SJCRH30 (cell line): ENCODE measurements around the gene SESTD1. TPM values are rescaled to one million over a fixed set of nuclear protein-coding genes. Genes with fewer than 3 reads are reported as not detected.
A peak's percentile ranks its signal among the peaks of the same experiment; 100 is the strongest.

Source experiments
- DNase-seq, 2 experiments: peaks; one replicate each; pipeline ENCODE4 v3.0.0-alpha.2; 2015 to 2020
- H3K27ac ChIP-seq: fragments of 250-450 bp; sonication (Bioruptor Pico); 2 replicates; pipeline ENCODE4 v1.5.1; 2020; ENCODE audit warnings: mild to moderate bottlenecking, moderate library complexity
- H3K27me3 ChIP-seq: fragments of 250-450 bp; sonication (Bioruptor Pico); 2 replicates; pipeline ENCODE4 v1.5.1; 2020; ENCODE audit warnings: mild to moderate bottlenecking, moderate library complexity
- H3K36me3 ChIP-seq: fragments of 250-450 bp; sonication (Bioruptor Pico); 2 replicates; pipeline ENCODE4 v1.5.1; 2020; ENCODE audit warnings: mild to moderate bottlenecking, moderate library complexity
- H3K4me1 ChIP-seq: fragments of 250-450 bp; sonication (Bioruptor Pico); 2 replicates; pipeline ENCODE4 v1.5.1; 2020; ENCODE audit warnings: mild to moderate bottlenecking, moderate library complexity
- H3K4me3 ChIP-seq: fragments of 250-450 bp; sonication (Bioruptor Pico); 2 replicates; pipeline ENCODE4 v1.5.1; 2020; ENCODE audit warnings: mild to moderate bottlenecking, moderate library complexity
- H3K9me3 ChIP-seq: fragments of 250-450 bp; sonication (Bioruptor Pico); replicated peaks from 2 replicates; pipeline ENCODE4 v1.5.1; 2020; ENCODE audit warnings: mild to moderate bottlenecking, moderate library complexity
- total RNA-seq: library from RNA; depleted of rRNA; stranded (reverse); fragments of >200 nt; shearing (Covaris generic); gene quantifications from 2 replicates; pipeline ENCODE4 v1.2.3, GENCODE V29; 2014

The SESTD1 gene
- total RNA-seq, 1 experiment from 2014 or later, result 24.5 TPM

GRCh38 chr2:179165356-179166000 is 99.2 kb downstream of the SESTD1 start:
- Histone ChIP-seq H3K4me1 (no peaks in the 10 kb centered on the region), H3K4me3 (no peak overlapping the region), H3K27ac (no peak overlapping the region), H3K9me3 (no peaks in the 10 kb centered on the region), H3K36me3 (peaks cover 12% of the 10 kb centered on the region), H3K27me3 (no peaks in the 10 kb centered on the region)
- DNase-seq, result peak; percentile 2 to 31

DNA sequence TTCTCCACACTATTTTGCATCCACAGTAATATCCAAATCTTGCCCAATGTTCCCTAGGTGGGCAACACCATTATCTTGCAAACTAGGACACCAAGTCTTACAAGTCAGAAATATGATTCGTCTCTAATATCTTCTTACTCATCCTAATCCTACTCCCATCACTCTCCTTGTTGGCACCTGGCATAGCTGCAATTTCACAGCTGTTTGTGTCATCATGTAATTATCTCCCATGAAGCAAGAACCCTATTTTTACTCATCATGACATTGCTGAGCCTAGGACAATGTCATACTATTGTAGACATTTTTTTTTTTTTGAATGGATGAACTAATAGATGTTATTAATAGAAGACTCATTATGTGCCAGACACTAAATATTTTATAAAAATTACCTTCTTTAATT is 123.4 kb downstream of the SESTD1 start:
- H3K4me3 ChIP-seq, result no peak overlapping the region
- peaks cover 7% of the 10 kb centered on the region; the same call in 1 of the 2 replicates for H3K9me3 ChIP-seq
- DNase-seq, result no peak
- H3K27ac ChIP-seq, result no peak overlapping the region
- no peaks in the 10 kb centered on the region for H3K4me1 ChIP-seq
- peaks cover 17% of the 10 kb centered on the region for H3K36me3 ChIP-seq
- H3K27me3 ChIP-seq, result no peaks in the 10 kb centered on the region

- Histone ChIP-seq H3K4me1 (no peaks in the 10 kb centered on the region), H3K9me3 (peaks cover 7% of the 10 kb centered on the region; the same call in 1 of the 2 replicates), H3K27ac (no peak overlapping the region), H3K36me3 (peaks cover 17% of the 10 kb centered on the region), H3K4me3 (no peak overlapping the region), H3K27me3 (no peaks in the 10 kb centered on the region)
- DNase-seq, result no peak
Observed at GRCh38 chr2:179140571-179140970, 124.1 kb downstream of the SESTD1 start.

GRCh38 chr2:179139506-179139905 is 125.1 kb downstream of the SESTD1 start:
- Histone ChIP-seq H3K4me1 (no peaks in the 10 kb centered on the region), H3K27ac (no peak overlapping the region), H3K4me3 (no peak overlapping the region), H3K36me3 (peaks cover 17% of the 10 kb centered on the region), H3K27me3 (no peaks in the 10 kb centered on the region), H3K9me3 (peaks cover 7% of the 10 kb centered on the region; the same call in 1 of the 2 replicates)
- DNase-seq, result no peak

DNA sequence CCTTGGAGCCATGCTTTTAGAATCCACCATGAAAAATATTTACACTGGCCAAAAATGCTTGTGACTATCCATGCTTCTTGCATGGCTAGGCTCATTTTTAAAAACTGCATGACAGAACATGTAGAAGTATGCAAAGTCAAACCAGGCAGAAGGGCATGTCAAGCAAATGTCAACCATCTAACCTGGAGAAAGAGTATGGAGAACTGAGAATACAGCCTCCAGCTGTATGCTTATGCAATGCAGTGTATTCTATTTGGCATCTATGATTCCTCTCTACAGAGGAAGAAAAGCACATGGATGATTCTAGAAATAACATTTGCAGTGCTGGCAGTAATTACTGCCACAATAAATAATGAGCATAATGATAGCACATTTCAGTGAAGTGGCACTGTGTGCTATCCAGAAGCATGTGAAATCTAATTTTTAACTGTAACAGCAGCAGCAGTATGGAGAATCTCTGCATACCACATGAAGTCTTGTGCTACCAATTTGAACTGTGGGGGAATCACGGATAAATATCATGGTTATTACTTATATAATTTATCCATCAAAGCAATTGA is 127.4 kb downstream of the SESTD1 start:
- peaks cover 15% of the 10 kb centered on the region for H3K36me3 ChIP-seq
- no peak overlapping the region for H3K27ac ChIP-seq
- H3K4me1 ChIP-seq, result no peaks in the 10 kb centered on the region
- H3K4me3 ChIP-seq, result no peak overlapping the region
- no peaks in the 10 kb centered on the region for H3K27me3 ChIP-seq
- peaks cover 7% of the 10 kb centered on the region; the same call in 1 of the 2 replicates for H3K9me3 ChIP-seq
- no peak for DNase-seq

DNA sequence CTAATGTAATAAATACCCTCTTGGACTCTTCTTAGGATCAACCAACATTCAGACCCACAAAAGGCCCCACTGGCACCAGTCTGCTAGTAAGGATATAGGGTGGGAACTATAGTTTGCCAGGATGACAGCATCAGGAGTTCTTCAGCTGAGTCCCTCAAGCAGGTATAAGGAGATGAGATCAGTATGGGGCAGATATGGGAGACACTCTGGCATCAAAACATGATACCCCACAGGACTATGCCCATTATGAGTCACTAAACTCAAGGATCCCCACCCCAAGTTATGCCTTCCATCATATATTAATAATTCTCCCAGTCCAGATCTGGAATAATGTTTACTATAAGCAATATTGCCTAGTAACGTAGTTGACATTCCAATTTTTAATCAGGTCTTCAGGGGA is 131.6 kb downstream of the SESTD1 start:
- no peak overlapping the region for H3K27ac ChIP-seq
- DNase-seq, result no peak
- H3K27me3 ChIP-seq, result no peaks in the 10 kb centered on the region
- no peak overlapping the region for H3K4me3 ChIP-seq
- H3K36me3 ChIP-seq, result peaks cover 16% of the 10 kb centered on the region
- H3K9me3 ChIP-seq, result no peaks in the 10 kb centered on the region
- no peaks in the 10 kb centered on the region for H3K4me1 ChIP-seq

DNA sequence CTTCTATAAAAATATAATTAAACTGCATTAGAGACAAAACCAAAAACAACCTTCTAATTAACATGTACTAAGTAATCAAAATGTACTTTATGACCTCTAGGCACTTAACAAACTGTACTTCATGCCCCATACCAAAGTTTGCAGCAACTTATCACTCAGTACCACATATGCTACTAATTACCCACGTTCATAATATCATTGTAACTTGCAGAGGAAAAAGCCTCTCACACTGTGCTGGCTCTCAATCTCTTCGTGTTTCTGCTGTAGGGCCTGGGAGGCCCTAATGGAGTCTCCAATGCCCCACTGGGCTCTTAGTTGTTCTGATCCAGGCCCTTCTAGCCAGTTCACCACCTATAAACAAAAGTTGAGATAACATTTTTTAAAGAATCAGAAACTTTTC is 132.6 kb downstream of the SESTD1 start:
- H3K4me3 ChIP-seq, result no peak overlapping the region
- no peaks in the 10 kb centered on the region for H3K4me1 ChIP-seq
- H3K9me3 ChIP-seq, result no peaks in the 10 kb centered on the region
- no peak overlapping the region for H3K27ac ChIP-seq
- peaks cover 16% of the 10 kb centered on the region for H3K36me3 ChIP-seq
- no peak for DNase-seq
- no peaks in the 10 kb centered on the region for H3K27me3 ChIP-seq

- Histone ChIP-seq H3K4me3 (no peak overlapping the region), H3K4me1 (no peaks in the 10 kb centered on the region), H3K36me3 (peaks cover 17% of the 10 kb centered on the region), H3K27me3 (no peaks in the 10 kb centered on the region), H3K9me3 (no peaks in the 10 kb centered on the region), H3K27ac (no peak overlapping the region)
- DNase-seq, result no peak
Observed at GRCh38 chr2:179130560-179130959, 134.1 kb downstream of the SESTD1 start.

DNA sequence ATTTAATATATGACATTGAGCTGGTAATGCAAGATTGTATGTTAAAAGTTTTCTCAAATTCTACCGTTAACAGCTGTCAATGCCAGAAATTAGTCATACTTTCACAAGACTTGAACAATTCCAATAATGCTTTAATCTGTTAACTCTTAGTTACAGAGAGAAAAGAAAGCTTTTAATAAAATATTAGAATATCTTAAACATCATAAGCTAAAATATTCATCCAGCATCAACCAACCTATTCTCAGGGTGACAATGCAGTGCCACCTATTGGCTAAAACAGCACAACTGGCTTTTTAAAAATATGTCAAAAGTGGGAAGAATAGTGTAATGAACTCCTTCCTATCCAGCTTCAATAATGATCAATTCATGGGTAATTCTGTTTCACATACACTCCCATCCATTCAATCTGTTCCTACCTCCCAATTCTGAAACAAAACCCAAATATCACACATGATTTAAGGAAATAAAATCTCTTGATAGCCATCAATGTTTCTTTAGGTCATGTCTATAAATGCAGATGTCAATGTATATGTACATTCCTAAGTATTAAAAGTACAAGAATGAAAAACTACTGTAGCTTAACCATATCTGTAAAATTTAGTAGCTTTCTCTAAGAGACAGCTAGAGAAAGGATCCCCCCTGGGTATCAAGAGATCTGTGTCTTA is 134.9 kb downstream of the SESTD1 start:
- DNase-seq, result peak in 1 of 2 experiments; percentile 51
- no peak overlapping the region for H3K27ac ChIP-seq

GRCh38 chr2:179125404-179125803 is 139.2 kb downstream of the SESTD1 start:
- H3K27me3 ChIP-seq, result no peaks in the 10 kb centered on the region
- no peaks in the 10 kb centered on the region for H3K9me3 ChIP-seq
- no peak overlapping the region for H3K27ac ChIP-seq
- no peak overlapping the region for H3K4me3 ChIP-seq
- H3K4me1 ChIP-seq, result no peaks in the 10 kb centered on the region
- DNase-seq, result no peak
- peaks cover 12% of the 10 kb centered on the region for H3K36me3 ChIP-seq

More for the DNA sequence above, 134.9 kb downstream of the SESTD1 start:
- Histone ChIP-seq H3K27me3 (no peaks in the 10 kb centered on the region), H3K9me3 (no peaks in the 10 kb centered on the region), H3K36me3 (peaks cover 17% of the 10 kb centered on the region), H3K4me3 (no peak overlapping the region), H3K4me1 (no peaks in the 10 kb centered on the region)

DNA sequence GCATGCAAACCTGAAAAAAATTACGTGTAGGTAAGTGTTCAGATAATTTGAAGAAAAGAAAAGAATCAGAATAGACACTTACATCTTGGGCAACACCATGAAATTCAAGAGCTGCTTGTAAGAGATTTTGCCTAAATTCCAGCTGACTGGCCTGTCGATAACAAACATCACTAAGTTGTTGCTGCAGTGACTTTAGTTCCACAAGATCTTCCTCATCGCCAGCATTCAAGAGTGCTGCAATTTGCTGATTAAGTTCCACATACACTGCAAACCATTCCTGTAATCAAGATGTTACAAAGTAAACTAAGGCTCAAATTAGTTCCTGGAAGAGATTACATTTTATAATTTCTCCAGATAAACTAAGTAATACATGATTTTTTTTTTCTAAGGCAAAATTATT is 140.3 kb downstream of the SESTD1 start:
- no peak overlapping the region for H3K27ac ChIP-seq
- no peaks in the 10 kb centered on the region for H3K9me3 ChIP-seq
- no peaks in the 10 kb centered on the region for H3K4me1 ChIP-seq
- H3K27me3 ChIP-seq, result no peaks in the 10 kb centered on the region
- DNase-seq, result no peak
- H3K36me3 ChIP-seq, result peaks cover 12% of the 10 kb centered on the region
- no peak overlapping the region for H3K4me3 ChIP-seq

DNA sequence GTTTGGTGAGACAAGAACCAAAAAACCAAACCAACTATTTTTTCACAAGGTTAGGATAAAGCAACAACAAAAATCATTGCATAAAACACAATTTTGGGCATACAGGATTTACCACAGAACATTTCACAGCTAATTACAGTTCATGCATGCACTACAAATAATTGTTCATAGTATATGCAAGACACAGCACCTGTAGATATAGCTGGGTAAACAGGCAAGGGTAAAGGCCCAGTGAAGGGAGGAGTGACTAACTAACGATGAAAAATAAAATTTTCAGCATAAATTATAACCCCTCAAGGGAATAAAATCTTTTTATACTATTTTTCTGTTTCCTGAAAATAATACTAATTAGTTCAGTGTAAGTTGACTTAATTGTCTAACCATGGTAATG is 141.4 kb downstream of the SESTD1 start:
- H3K4me3 ChIP-seq, result no peak overlapping the region
- peaks cover 14% of the 10 kb centered on the region; the same call in 1 of the 2 replicates for H3K36me3 ChIP-seq
- no peak for DNase-seq
- no peaks in the 10 kb centered on the region for H3K27me3 ChIP-seq
- H3K27ac ChIP-seq, result no peak overlapping the region
- H3K9me3 ChIP-seq, result no peaks in the 10 kb centered on the region
- no peaks in the 10 kb centered on the region for H3K4me1 ChIP-seq

GRCh38 chr2:179107737-179108136 is 156.9 kb downstream of the SESTD1 start:
- DNase-seq, result peak in 1 of 2 experiments; percentile 17
- no peak overlapping the region for H3K4me3 ChIP-seq
- peaks cover 20% of the 10 kb centered on the region for H3K4me1 ChIP-seq
- H3K27me3 ChIP-seq, result no peaks in the 10 kb centered on the region
- peak overlapping the region; percentile 57; the same call in 1 of the 2 replicates for H3K27ac ChIP-seq
- peaks cover 7% of the 10 kb centered on the region; the same call in 1 of the 2 replicates for H3K36me3 ChIP-seq
- H3K9me3 ChIP-seq, result no peaks in the 10 kb centered on the region

DNA sequence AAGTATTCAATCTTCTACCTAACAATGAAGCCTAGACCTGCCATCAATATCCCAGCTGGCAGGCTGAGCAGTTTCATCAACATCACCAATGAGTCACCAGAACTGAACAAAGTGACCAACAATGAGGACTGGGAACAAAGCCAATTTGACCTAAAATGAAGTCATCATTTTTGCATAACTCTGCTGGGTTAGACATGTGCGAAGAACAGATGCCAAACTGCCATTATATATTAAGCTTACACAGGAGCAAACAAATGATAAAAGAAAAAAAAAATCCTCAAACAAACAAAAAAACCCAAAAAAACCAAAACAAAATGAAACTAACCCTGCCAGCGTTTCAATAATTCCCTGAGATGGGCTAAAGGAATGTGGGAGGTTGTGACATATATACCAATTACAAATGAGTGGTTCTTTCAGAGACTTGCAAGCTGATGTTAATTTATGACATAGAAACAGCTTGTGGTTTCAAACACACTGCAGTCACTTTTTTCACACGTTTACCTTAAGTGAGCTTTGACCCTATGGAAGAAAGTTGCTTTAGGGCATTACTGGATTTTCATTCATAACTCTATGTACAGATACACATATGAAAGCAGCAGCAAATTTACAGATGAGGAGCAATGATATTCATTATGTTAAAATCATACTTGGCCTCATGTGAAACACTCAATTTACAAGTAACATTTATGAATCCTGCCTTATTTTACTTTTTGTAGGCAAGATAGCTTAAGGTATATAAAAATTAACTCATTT is 157.8 kb downstream of the SESTD1 start:
- DNase-seq, result peak; percentile 78 to 92
- H3K4me3 ChIP-seq, result no peak overlapping the region
- peaks cover 7% of the 10 kb centered on the region; the same call in 1 of the 2 replicates for H3K36me3 ChIP-seq
- no peaks in the 10 kb centered on the region for H3K9me3 ChIP-seq
- H3K27me3 ChIP-seq, result no peaks in the 10 kb centered on the region
- H3K4me1 ChIP-seq, result peaks cover 20% of the 10 kb centered on the region
- peak overlapping the region; percentile 57 for H3K27ac ChIP-seq

- Histone ChIP-seq H3K4me3 (no peak overlapping the region), H3K27me3 (no peaks in the 10 kb centered on the region), H3K27ac (peak overlapping the region; percentile 57), H3K9me3 (no peaks in the 10 kb centered on the region), H3K4me1 (peaks cover 20% of the 10 kb centered on the region), H3K36me3 (peaks cover 7% of the 10 kb centered on the region; the same call in 1 of the 2 replicates)
- DNase-seq, result no peak
Observed at GRCh38 chr2:179106342-179106675, 158.3 kb downstream of the SESTD1 start.
